Spleen (tissue), 11 donors: Measurements from ENCODE around the gene COPS8. TPM values are rescaled to one million over a fixed set of nuclear protein-coding genes. Genes with fewer than 3 reads are reported as not detected.

Experiments
- DNase-seq: peaks from one replicate; pipeline ENCODE4 v3.0.0-alpha.2; 2020
- H3K27ac ChIP-seq, 8 donors: fragments of 200-600 bp; sonication (generic) in 7 of 8; 1 replicate in 4 of 8; 2 replicates in 4 of 8; pipeline versions ENCODE4 v1.5.0 to v1.8.0; 2016 to 2021; ENCODE audit warnings: inconsistent platforms in 4 of 8, mild to moderate bottlenecking in 4 of 8, moderate library complexity in 1 of 8
- H3K27me3 ChIP-seq, 7 donors: fragments of 200-600 bp; sonication (generic) in 6 of 7; replicated peaks in 1 of 7; 1 replicate in 4 of 7; 2 replicates in 3 of 7; pipeline versions ENCODE4 v1.5.0 to v1.8.0; 2016 to 2021; ENCODE audit warnings: inconsistent platforms in 3 of 7, mild to moderate bottlenecking in 1 of 7
- H3K36me3 ChIP-seq, 6 donors: fragments of 200-600 bp; sonication (generic) in 5 of 6; 1 replicate in 4 of 6; 2 replicates in 2 of 6; pipeline versions ENCODE4 v1.5.0 to v1.8.0; 2016 to 2021; ENCODE audit warnings: inconsistent platforms in 2 of 6
- H3K4me1 ChIP-seq, 6 donors: fragments of 200-600 bp; sonication (generic) in 5 of 6; 1 replicate in 3 of 6; 2 replicates in 3 of 6; pipeline versions ENCODE4 v1.5.0 to v1.8.0; 2016 to 2021; ENCODE audit warnings: inconsistent platforms in 3 of 6
- H3K4me3 ChIP-seq, 8 donors: fragments of 200-600 bp; sonication (generic) in 7 of 8; 1 replicate in 4 of 8; 2 replicates in 4 of 8; pipeline versions ENCODE4 v1.5.0 to v1.8.0; 2016 to 2021; ENCODE audit warnings: inconsistent platforms in 4 of 8, mild to moderate bottlenecking in 4 of 8, moderate library complexity in 2 of 8
- H3K9me3 ChIP-seq, 8 donors: fragments of 200-600 bp; sonication (generic) in 7 of 8; 1 replicate in 4 of 8; 2 replicates in 4 of 8; pipeline versions ENCODE4 v1.5.0 to v1.8.0; 2016 to 2021; ENCODE audit warnings: inconsistent platforms in 4 of 8
- CTCF ChIP-seq, 11 experiments: fragments of 200-600 bp in 7 of 11; fragments of 450-650 bp in 4 of 11; sonication (generic) in 4 of 11; IDR thresholded peaks in 8 of 11; conservative IDR thresholded peaks in 3 of 11; 1 replicate in 7 of 11; 2 replicates in 4 of 11; pipeline versions ENCODE4 v1.4.0 to v1.8.0; 2016 to 2021; ENCODE audit warnings: antibody characterized with exemption in 11 of 11, inconsistent platforms in 4 of 11, mild to moderate bottlenecking in 1 of 11
- POLR2A ChIP-seq, 3 donors: fragments of 450-650 bp; IDR thresholded peaks; one replicate each; pipeline ENCODE4 v1.5.1; 2017; ENCODE audit warnings: antibody characterized with exemption in 3 of 3, mild to moderate bottlenecking in 1 of 3
- POLR2AphosphoS5 ChIP-seq, 3 donors: sonication (generic); formaldehyde crosslinking; IDR thresholded peaks; one replicate each; pipeline ENCODE4 v1.5.1; 2017; ENCODE audit warnings: antibody characterized with exemption in 3 of 3
- WGBS, 5 donors: extraction: QIAGEN DNeasy Blood & Tissue Kit in 3 of 5; methylation state at CpG; one replicate each; pipeline versions ENCODE4 v1.1.5 to v1.1.7; 2013 to 2018; 5-methylcytosine and 5-hydroxymethylcytosine counted together
- intact Hi-C: fragments of 100-400 bp; cut with DNase I; formaldehyde crosslinking; loops from one replicate; pipeline ENCODE4 v1.15.0; 2023; ENCODE audit warnings: low total_unique reads
- polyA plus RNA-seq, 3 donors: library from polyadenylated mRNA; stranded (reverse); fragments of 200-250 nt; gene quantifications; one replicate each; pipeline ENCODE4 v1.2.1, GENCODE V29; 2013
- total RNA-seq, 7 donors: library from RNA; depleted of rRNA in 3 of 7; stranded (reverse); fragments of >200 nt in 3 of 7; fragmentation: NEBNext Ultra II Directional in 4 of 7; extraction: Animal tissue kit (Norgen Biotek cat#: 25700) in 4 of 7; gene quantifications; one replicate each; pipeline versions ENCODE4 v1.1.0 to v1.2.1, GENCODE V29; 2016 to 2021
- donor health status: healthy with polysubstance abuse.
- donor health status: DM: no; HTN: no; CAD: no; lungs with moderate emphysema.
- donor health status: DM: no; HTN: no; CAD: no.
- donor health status: Bipolar disorder and iron deficiency.
- donor health status: healthy.
- donor health status: DM: no; HTN: no; CAD: no.
- donor health status: DM: yes; HTN: yes; CAD: no.

COPS8 gene
- total and polyA plus RNA-seq, 10 donors = 21.3 to 67.9 (median 31.5) TPM

GRCh38 chr2:237056287-237056875 is 29.3 kb upstream of the COPS8 start:
- Histone ChIP-seq H3K36me3 (no peaks in the 10 kb centered on the region), H3K27ac (no peak overlapping the region), H3K4me3 (no peak overlapping the region), H3K9me3 (no peaks in the 10 kb centered on the region), H3K27me3 (peaks cover 0 to 18% (median 0%) of the 10 kb centered on the region in 7 donors), H3K4me1 (peaks cover 0 to 38% (median 23%) of the 10 kb centered on the region in 6 donors)
- no peak for TF ChIP-seq CTCF (IDR thresholded peaks at IDR 0.05 in 8 of 11, conservative IDR thresholded peaks at IDR 0.05 in 3 of 11)
- no peak for TF ChIP-seq POLR2A (IDR thresholded peaks at IDR 0.05)
- no peak for TF ChIP-seq POLR2AphosphoS5 (IDR thresholded peaks at IDR 0.05)
- no peak for DNase-seq
- 93 to 96% (median 94%) methylated on average over 8 to 11 of the region's 11 CpGs for WGBS, 5 donors
- intact Hi-C loops = no loop called here

GRCh38 chr2:237057107-237057506 is 28.6 kb upstream of the COPS8 start:
- Histone ChIP-seq H3K4me3 (no peak overlapping the region), H3K27ac (no peak overlapping the region), H3K27me3 (peaks cover 0 to 19% (median 0%) of the 10 kb centered on the region in 7 donors), H3K36me3 (no peaks in the 10 kb centered on the region), H3K9me3 (no peaks in the 10 kb centered on the region), H3K4me1 (peaks cover 0 to 38% (median 23%) of the 10 kb centered on the region in 6 donors)
- no peak for TF ChIP-seq POLR2A (IDR thresholded peaks at IDR 0.05)
- TF ChIP-seq CTCF (IDR thresholded peaks at IDR 0.05 in 8 of 11, conservative IDR thresholded peaks at IDR 0.05 in 3 of 11) = no peak
- no peak for TF ChIP-seq POLR2AphosphoS5 (IDR thresholded peaks at IDR 0.05)
- 92 to 96% (median 94%) methylated on average over 5 of the region's 5 CpGs for WGBS, 5 donors
- intact Hi-C loops = no loop called here
- DNase-seq = no peak

- peak overlapping the region in 3 of 8 donors; percentile 13 to 52 (median 25) for H3K4me3 ChIP-seq
- no peaks in the 10 kb centered on the region for H3K36me3 ChIP-seq
- TF ChIP-seq POLR2A (IDR thresholded peaks at IDR 0.05) (no peak), POLR2AphosphoS5 (IDR thresholded peaks at IDR 0.05) (peak in 1 of 3 donors; percentile 45), CTCF (IDR thresholded peaks at IDR 0.05 in 8 of 11, conservative IDR thresholded peaks at IDR 0.05 in 3 of 11) (no peak)
- peaks cover 0 to 17% (median 0%) of the 10 kb centered on the region in 7 donors for H3K27me3 ChIP-seq
- intact Hi-C loops = no loop called here
- peaks cover 0 to 38% (median 23%) of the 10 kb centered on the region in 6 donors for H3K4me1 ChIP-seq
- H3K27ac ChIP-seq = peak overlapping the region in 3 of 8 donors; percentile 27 to 52 (median 51)
- WGBS, 5 donors = 43 to 75% (median 64%) methylated on average over 5 of the region's 5 CpGs
- H3K9me3 ChIP-seq = no peaks in the 10 kb centered on the region
- DNase-seq = no peak
These were observed 27.8 kb upstream of the COPS8 start for GRCh38 chr2:237057893-237058300.

- TF ChIP-seq POLR2A (IDR thresholded peaks at IDR 0.05) = no peak
- TF ChIP-seq POLR2AphosphoS5 (IDR thresholded peaks at IDR 0.05) = no peak
- TF ChIP-seq CTCF (IDR thresholded peaks at IDR 0.05 in 8 of 11, conservative IDR thresholded peaks at IDR 0.05 in 3 of 11) = no peak
- intact Hi-C loops = no loop called here
- Histone ChIP-seq H3K27ac (peak overlapping the region in 3 of 8 donors; percentile 27 to 52 (median 51)), H3K9me3 (no peaks in the 10 kb centered on the region), H3K4me1 (peaks cover 0 to 38% (median 23%) of the 10 kb centered on the region in 6 donors), H3K27me3 (peaks cover 0 to 12% (median 0%) of the 10 kb centered on the region in 7 donors), H3K36me3 (no peaks in the 10 kb centered on the region), H3K4me3 (peak overlapping the region in 3 of 8 donors; percentile 13 to 52 (median 25))
- DNase-seq = no peak
- WGBS, 5 donors = 70 to 82% (median 73%) methylated on average over 11 of the region's 11 CpGs
These were observed 27.3 kb upstream of the COPS8 start for GRCh38 chr2:237058423-237058822.
